B cell (primary cell): Measurements from ENCODE around the gene PPP4R4. TPM values are rescaled to one million over a fixed set of nuclear protein-coding genes. Genes with fewer than 3 reads are reported as not detected.

Experiments used
- ATAC-seq: fragments of 200-7000 bp; cut with Tn5 transposase; one replicate; pipeline ENCODE4 v1.10.0; 2021; ENCODE audit warnings: low read depth, mild to moderate bottlenecking, moderate number of reproducible peaks, moderate library complexity
- CTCF ChIA-PET: fragments of 350-600 bp; sonication (Branson Sonifier 250); formaldehyde crosslinking; loops from one replicate; lab custom pipeline; 2021; ENCODE audit warnings: antibody characterized with exemption, inconsistent platforms; lab: Charles Lee
- POLR2A ChIA-PET: fragments of 350-600 bp; sonication (Branson Sonifier 250); formaldehyde crosslinking; loops from one replicate; lab custom pipeline; 2021; ENCODE audit warnings: antibody characterized with exemption; lab: Charles Lee
- DNase-seq: peaks from one replicate; pipeline ENCODE4 v3.0.0; 2013
- H2AFZ ChIP-seq: 2 replicates; pipeline ENCODE4 v1.6.1; 2012; ENCODE audit warnings: mild to moderate bottlenecking, low read depth, low read length; ENCODE audit not compliant: insufficient read depth, poor library complexity, severe bottlenecking
- H3K27ac ChIP-seq, 2 donors: 1 replicate in 1 of 2; 2 replicates in 1 of 2; pipeline ENCODE4 v1.5.1; 2012 to 2013; ENCODE audit warnings: low read length in 2 of 2, mild to moderate bottlenecking in 2 of 2, moderate library complexity in 1 of 2
- H3K27me3 ChIP-seq, 4 experiments: fragments of 200-600 bp in 1 of 4; sonication (generic) in 1 of 4; replicated peaks in 1 of 4; 1 replicate in 2 of 4; 2 replicates in 2 of 4; pipeline versions ENCODE4 v1.6.1 to v1.7.0; 2013 to 2016; ENCODE audit warnings: low read length in 3 of 4, mild to moderate bottlenecking in 2 of 4, mixed read lengths in 1 of 4, moderate library complexity in 1 of 4; ENCODE audit not compliant: insufficient read depth in 4 of 4, control insufficient read depth in 3 of 4; ENCODE audit errors: control extremely low read depth in 1 of 4
- H3K36me3 ChIP-seq, 2 experiments: replicated peaks in 1 of 2; 1 replicate in 1 of 2; 2 replicates in 1 of 2; pipeline versions ENCODE4 v1.6.1 to v1.7.1; 2013; ENCODE audit warnings: low read length in 1 of 2; ENCODE audit not compliant: insufficient read depth in 2 of 2, control insufficient read depth in 1 of 2; ENCODE audit errors: control extremely low read depth in 1 of 2, extremely low read depth in 1 of 2
- H3K4me1 ChIP-seq, 2 donors: fragments of 200-600 bp in 1 of 2; sonication (generic) in 1 of 2; 1 replicate in 1 of 2; 2 replicates in 1 of 2; pipeline versions ENCODE4 v1.5.1 to v1.6.1; 2013 to 2017; ENCODE audit warnings: low read length in 2 of 2; ENCODE audit not compliant: control insufficient read depth in 2 of 2, insufficient read depth in 2 of 2
- H3K4me2 ChIP-seq: replicated peaks from 2 replicates; pipeline ENCODE3; 2012; ENCODE audit warnings: mild to moderate bottlenecking, low read depth, low read length; ENCODE audit not compliant: poor library complexity, severe bottlenecking
- H3K4me3 ChIP-seq, 5 experiments: fragments of 200-600 bp in 1 of 5; sonication (generic) in 1 of 5; 1 replicate in 3 of 5; 2 replicates in 2 of 5; pipeline versions ENCODE4 v1.5.1 to v1.7.0; 2011 to 2016; ENCODE audit warnings: low read length in 4 of 5, mild to moderate bottlenecking in 4 of 5, low read depth in 2 of 5, control low read depth in 1 of 5, moderate library complexity in 1 of 5; ENCODE audit not compliant: insufficient read depth in 1 of 5; ENCODE audit errors: control extremely low read depth in 1 of 5, extremely low read depth in 1 of 5
- H3K79me2 ChIP-seq: fragments of 200-600 bp; sonication (generic); one replicate; pipeline ENCODE4 v1.6.0; 2016; ENCODE audit warnings: low read length; ENCODE audit not compliant: control insufficient read depth, insufficient read depth
- H3K9ac ChIP-seq: fragments of 200-600 bp; sonication (generic); 2 replicates; pipeline ENCODE4 v1.6.1; 2017; ENCODE audit warnings: mild to moderate bottlenecking, low read length, moderate library complexity
- H3K9me3 ChIP-seq, 3 donors: one replicate each; pipeline versions ENCODE4 v1.6.1 to v1.7.1; 2013; ENCODE audit warnings: low read length in 2 of 3; ENCODE audit not compliant: control insufficient read depth in 2 of 3, insufficient read depth in 1 of 3; ENCODE audit errors: control extremely low read depth in 1 of 3
- H4K20me1 ChIP-seq: 2 replicates; pipeline ENCODE4 v1.6.0; 2012; ENCODE audit warnings: mild to moderate bottlenecking, low read length; ENCODE audit not compliant: insufficient read depth, control insufficient read depth, poor library complexity, severe bottlenecking
- H3K27ac Mint-ChIP-seq: one replicate; pipeline ENCODE4 v1.8.0; 2021; ENCODE audit warnings: mixed read lengths
- H3K27me3 Mint-ChIP-seq: one replicate; pipeline ENCODE4 v1.8.0; 2021; ENCODE audit warnings: mixed read lengths
- H3K4me1 Mint-ChIP-seq: one replicate; pipeline ENCODE4 v1.8.0; 2021; ENCODE audit warnings: mixed read lengths
- H3K4me3 Mint-ChIP-seq: one replicate; pipeline ENCODE4 v1.8.0; 2021; ENCODE audit warnings: mixed read lengths
- H3K9me3 Mint-ChIP-seq: one replicate; pipeline ENCODE4 v1.8.0; 2022; ENCODE audit warnings: mixed read lengths; ENCODE audit not compliant: insufficient read depth
- EZH2 ChIP-seq: IDR thresholded peaks from 2 replicates; pipeline ENCODE4 v1.6.1; 2012; ENCODE audit warnings: borderline replicate concordance, low read depth, mild to moderate bottlenecking, moderate library complexity, low read length; ENCODE audit not compliant: insufficient read depth, poor library complexity, severe bottlenecking
- WGBS: methylation state at CpG from one replicate; pipeline ENCODE4 v1.1.5; 2013; ENCODE audit warnings: missing lambda C conversion rate; ENCODE audit not compliant: insufficient coverage; 5-methylcytosine and 5-hydroxymethylcytosine counted together
- intact Hi-C: fragments of 100-400 bp; cut with micrococcal nuclease; formaldehyde crosslinking; loops from one replicate; pipeline ENCODE4 v1.10.0; 2022
- polyA plus RNA-seq: library from polyadenylated mRNA; depleted of rRNA; stranded (reverse); fragments of >200 nt; gene quantifications from 2 replicates; pipeline ENCODE4 v1.2.3, GENCODE V29; 2012
- total RNA-seq, 2 donors: library from RNA; stranded (reverse); fragments of 120-200 nt in 1 of 2; gene quantifications; 1 replicate in 1 of 2; 2 replicates in 1 of 2; pipeline versions ENCODE4 v1.2.3 to v1.2.4, GENCODE V29; 2013 to 2022
- TF ChIP-seq, protein P1 (sequence below): fragments of 200-600 bp; IDR thresholded peaks from one replicate; pipeline ENCODE4 v1.8.0; 2022; ENCODE audit warnings: antibody characterized with exemption, mild to moderate bottlenecking

Gene PPP4R4
- total and polyA plus RNA-seq, 2 donors (not counting 1 experiment from before 2014, with no cell fraction given): not detected

DNA sequence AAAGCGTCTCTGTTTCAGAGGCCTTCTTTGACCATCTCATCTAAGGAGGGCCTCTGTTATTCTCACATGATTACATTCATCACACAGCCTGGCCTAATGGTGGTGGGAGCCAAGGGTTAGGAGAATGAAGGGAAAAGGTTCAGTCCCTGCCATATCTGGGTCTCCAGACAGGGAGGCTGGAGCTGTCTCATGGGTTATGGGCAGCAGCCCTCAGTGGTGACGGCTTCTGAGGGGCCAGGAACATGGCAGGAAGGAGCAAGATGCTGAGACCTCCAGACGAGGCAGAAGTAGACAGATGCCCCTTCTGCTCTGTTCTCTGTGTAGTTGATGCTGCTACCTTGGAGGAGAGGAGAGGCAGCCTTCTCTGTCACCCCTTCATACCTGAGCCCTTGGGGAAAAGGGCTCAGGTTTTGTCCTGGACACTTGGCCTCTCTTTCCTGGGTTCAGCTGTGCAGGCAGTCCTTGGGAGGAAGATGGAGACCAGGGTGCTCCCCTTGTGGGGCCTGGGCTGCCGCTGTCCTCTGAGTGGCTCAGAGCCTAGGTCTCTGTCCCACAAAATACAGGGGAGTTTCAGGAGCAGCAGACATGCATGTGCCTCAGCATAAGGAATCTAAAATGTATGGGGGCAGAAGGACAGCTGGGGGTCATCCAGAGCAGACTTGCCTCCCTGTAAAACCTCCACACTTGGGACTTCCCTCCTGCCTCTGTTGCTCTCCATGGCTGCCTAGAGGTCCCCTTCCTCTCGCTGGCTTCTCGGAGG lies 48.3 kb upstream of the PPP4R4 start:
- Mint-ChIP-seq H3K27me3 (peaks cover 12% of the 10 kb centered on the region), H3K4me1 (peaks cover 14% of the 10 kb centered on the region), H3K27ac (no peak overlapping the region), H3K9me3 (peaks cover under 1% of the 10 kb centered on the region), H3K4me3 (no peak overlapping the region)
- POLR2A ChIA-PET: no interaction called here
- Histone ChIP-seq H3K4me3 (no peak overlapping the region), H3K79me2 (no peaks in the 10 kb centered on the region), H3K27me3 (no peaks in the 10 kb centered on the region), H3K27ac (no peak overlapping the region), H3K36me3 (peaks cover 0 to 3% of the 10 kb centered on the region in 2 experiments), H4K20me1 (no peaks in the 10 kb centered on the region), H3K4me2 (no peak overlapping the region), H3K9ac (no peak overlapping the region), H3K4me1 (peaks cover 12 to 18% of the 10 kb centered on the region in 2 donors), H3K9me3 (peaks cover 0 to 7% (median 0%) of the 10 kb centered on the region in 3 donors), H2AFZ (no peak overlapping the region)
- CTCF ChIA-PET: interaction anchor here (0.7 to 1.2 kb wide), 2 partner anchors 11 to 89 kb away, joined by 3 read pairs; no protein-coding TSS in a partner anchor
- intact Hi-C loops: no loop called here
- 85% methylated on average over 5 of the region's 6 CpGs for WGBS
- TF ChIP-seq, protein P1, sequence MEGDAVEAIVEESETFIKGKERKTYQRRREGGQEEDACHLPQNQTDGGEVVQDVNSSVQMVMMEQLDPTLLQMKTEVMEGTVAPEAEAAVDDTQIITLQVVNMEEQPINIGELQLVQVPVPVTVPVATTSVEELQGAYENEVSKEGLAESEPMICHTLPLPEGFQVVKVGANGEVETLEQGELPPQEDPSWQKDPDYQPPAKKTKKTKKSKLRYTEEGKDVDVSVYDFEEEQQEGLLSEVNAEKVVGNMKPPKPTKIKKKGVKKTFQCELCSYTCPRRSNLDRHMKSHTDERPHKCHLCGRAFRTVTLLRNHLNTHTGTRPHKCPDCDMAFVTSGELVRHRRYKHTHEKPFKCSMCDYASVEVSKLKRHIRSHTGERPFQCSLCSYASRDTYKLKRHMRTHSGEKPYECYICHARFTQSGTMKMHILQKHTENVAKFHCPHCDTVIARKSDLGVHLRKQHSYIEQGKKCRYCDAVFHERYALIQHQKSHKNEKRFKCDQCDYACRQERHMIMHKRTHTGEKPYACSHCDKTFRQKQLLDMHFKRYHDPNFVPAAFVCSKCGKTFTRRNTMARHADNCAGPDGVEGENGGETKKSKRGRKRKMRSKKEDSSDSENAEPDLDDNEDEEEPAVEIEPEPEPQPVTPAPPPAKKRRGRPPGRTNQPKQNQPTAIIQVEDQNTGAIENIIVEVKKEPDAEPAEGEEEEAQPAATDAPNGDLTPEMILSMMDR: no peak
- TF ChIP-seq EZH2: no peak
- ATAC-seq: no peak
- no peak for DNase-seq

DNA sequence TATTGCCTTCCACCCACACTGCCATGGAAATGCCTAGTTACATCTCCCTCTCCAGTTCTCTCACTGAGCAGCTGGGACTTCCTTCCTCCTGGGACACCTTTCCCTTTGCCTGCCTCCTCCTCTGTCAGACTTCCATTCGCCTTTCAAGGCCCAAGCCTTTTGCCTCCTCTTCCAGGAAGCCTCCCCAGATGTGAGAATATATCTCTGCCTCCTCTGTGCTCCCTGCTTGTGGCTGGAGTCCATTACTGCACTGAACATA lies 47.8 kb upstream of the PPP4R4 start:
- Histone ChIP-seq H3K4me3 (no peak overlapping the region), H3K27ac (no peak overlapping the region), H3K4me2 (no peak overlapping the region), H4K20me1 (no peaks in the 10 kb centered on the region), H2AFZ (no peak overlapping the region), H3K9ac (no peak overlapping the region), H3K4me1 (peaks cover 12 to 18% of the 10 kb centered on the region in 2 donors), H3K9me3 (peaks cover 0 to 6% (median 0%) of the 10 kb centered on the region in 3 donors), H3K79me2 (no peaks in the 10 kb centered on the region), H3K36me3 (peaks cover 0 to 3% of the 10 kb centered on the region in 2 experiments), H3K27me3 (no peaks in the 10 kb centered on the region)
- no peak overlapping the region for H3K27ac Mint-ChIP-seq
- peaks cover 7% of the 10 kb centered on the region for H3K27me3 Mint-ChIP-seq
- WGBS: 83% methylated on average over 1 of the region's 1 CpG
- ChIA-PET CTCF (no interaction called here), POLR2A (no interaction called here)
- DNase-seq: no peak
- no peak for ATAC-seq
- intact Hi-C loops: no loop called here
- H3K9me3 Mint-ChIP-seq: no peaks in the 10 kb centered on the region
- no peak overlapping the region for H3K4me3 Mint-ChIP-seq
- H3K4me1 Mint-ChIP-seq: peaks cover 14% of the 10 kb centered on the region
- no peak for TF ChIP-seq EZH2
- TF ChIP-seq, protein P1: no peak
